IMR-90 (cell line): ENCODE measurements around the gene RHBDD1. TPM values are rescaled to one million over a fixed set of nuclear protein-coding genes. Genes with fewer than 3 reads are reported as not detected.

Source experiments
- ATAC-seq: fragments of 200-7000 bp; cut with Tn5 transposase; 2 replicates; pipeline ENCODE4 v1.9.1; 2020; ENCODE audit warnings: low read depth, mild to moderate bottlenecking, moderate library complexity
- BruUV-seq: library from RNA; stranded (reverse); fragments of 400-500 nt; replicated peaks from 2 replicates; lab custom pipeline; 2021; lab: Mats Ljungman, UMichigan
- CTCF ChIA-PET: fragments of 300-600 bp; formaldehyde crosslinking; extraction: SDS; loops from one replicate; lab custom pipeline; 2021; ENCODE audit warnings: antibody characterized with exemption; lab: Yijun Ruan, JAX
- POLR2A ChIA-PET: fragments of 300-600 bp; sonication (Branson Sonifier 250); formaldehyde crosslinking; loops from one replicate; lab custom pipeline; 2022; ENCODE audit warnings: antibody characterized with exemption; ENCODE audit not compliant: unreplicated experiment; lab: Charles Lee
- DNase-seq: peaks from one replicate; pipeline ENCODE4 v3.0.0; 2013
- H2AFZ ChIP-seq: replicated peaks from 2 replicates; pipeline ENCODE3; 2013; ENCODE audit warnings: low read length, mild to moderate bottlenecking; ENCODE audit not compliant: poor library complexity
- H2AK5ac ChIP-seq: 2 replicates; pipeline ENCODE4 v1.6.1; 2013; ENCODE audit warnings: low read depth, low read length, inconsistent platforms
- H2AK9ac ChIP-seq: replicated peaks from 2 replicates; pipeline ENCODE3; 2013; ENCODE audit warnings: mild to moderate bottlenecking, low read depth, low read length, moderate library complexity; ENCODE audit not compliant: poor library complexity
- H2BK120ac ChIP-seq: 2 replicates; pipeline ENCODE4 v1.6.1; 2013; ENCODE audit warnings: low read depth, low read length, inconsistent platforms
- H2BK15ac ChIP-seq: 3 replicates; pipeline ENCODE4 v1.6.1; 2013; ENCODE audit warnings: low read depth, low read length, inconsistent platforms
- H2BK20ac ChIP-seq: 2 replicates; pipeline ENCODE4 v1.6.1; 2013; ENCODE audit warnings: low read depth, mild to moderate bottlenecking, inconsistent platforms, low read length, moderate library complexity
- H2BK5ac ChIP-seq: 2 replicates; pipeline ENCODE4 v1.6.1; 2013; ENCODE audit warnings: mild to moderate bottlenecking, low read depth, low read length, inconsistent platforms; ENCODE audit not compliant: poor library complexity, severe bottlenecking
- H3K14ac ChIP-seq: replicated peaks from 2 replicates; pipeline ENCODE4 v1.6.1; 2013; ENCODE audit warnings: low read depth, low read length, inconsistent platforms
- H3K18ac ChIP-seq: 2 replicates; pipeline ENCODE4 v1.6.1; 2013; ENCODE audit warnings: low read depth, low read length, control low read depth
- H3K23ac ChIP-seq: 2 replicates; pipeline ENCODE4 v1.6.1; 2013; ENCODE audit warnings: low read depth, low read length, inconsistent platforms
- H3K27ac ChIP-seq: 2 replicates; pipeline ENCODE4 v1.5.1; 2013; ENCODE audit warnings: mild to moderate bottlenecking, control low read depth, low read length; ENCODE audit not compliant: insufficient read depth
- H3K27me3 ChIP-seq: 2 replicates; pipeline ENCODE4 v1.6.1; 2013; ENCODE audit warnings: low read length; ENCODE audit not compliant: control insufficient read depth, insufficient read depth
- H3K36me3 ChIP-seq: 2 replicates; pipeline ENCODE4 v1.6.1; 2013; ENCODE audit warnings: low read length, mixed read lengths; ENCODE audit not compliant: control insufficient read depth, insufficient read depth
- H3K4ac ChIP-seq: 2 replicates; pipeline ENCODE4 v1.6.1; 2013; ENCODE audit warnings: low read depth, low read length, inconsistent platforms
- H3K4me1 ChIP-seq: 2 replicates; pipeline ENCODE4 v1.6.1; 2013; ENCODE audit warnings: low read length, mixed read lengths; ENCODE audit not compliant: control insufficient read depth, insufficient read depth
- H3K4me2 ChIP-seq: 2 replicates; pipeline ENCODE4 v1.6.1; 2013; ENCODE audit warnings: low read depth, mild to moderate bottlenecking, control low read depth, low read length, moderate library complexity
- H3K4me3 ChIP-seq: 2 replicates; pipeline ENCODE4 v1.5.1; 2013; ENCODE audit warnings: low read depth, mild to moderate bottlenecking, control low read depth, low read length, moderate library complexity; ENCODE audit not compliant: insufficient read depth
- H3K56ac ChIP-seq: 2 replicates; pipeline ENCODE4 v1.6.1; 2013; ENCODE audit warnings: low read length, inconsistent platforms; ENCODE audit not compliant: insufficient read depth; ENCODE audit errors: extremely low read depth
- H3K79me1 ChIP-seq, 2 experiments: 2 replicates each; pipeline ENCODE4 v1.6.1; 2013; ENCODE audit warnings: low read length in 2 of 2, inconsistent platforms in 1 of 2, low read depth in 1 of 2
- H3K9ac ChIP-seq: 2 replicates; pipeline ENCODE4 v1.6.1; 2013; ENCODE audit warnings: low read depth, low read length, control low read depth
- H3K9me1 ChIP-seq: 2 replicates; pipeline ENCODE4 v1.6.1; 2013; ENCODE audit warnings: low read length, inconsistent platforms; ENCODE audit not compliant: insufficient read depth
- H3K9me3 ChIP-seq: 2 replicates; pipeline ENCODE4 v1.6.1; 2013; ENCODE audit warnings: low read length; ENCODE audit not compliant: control insufficient read depth, insufficient read depth
- H4K20me1 ChIP-seq: 2 replicates; pipeline ENCODE4 v1.6.1; 2013; ENCODE audit warnings: low read length, inconsistent platforms; ENCODE audit not compliant: insufficient read depth
- H4K5ac ChIP-seq: 2 replicates; pipeline ENCODE4 v1.6.1; 2013; ENCODE audit warnings: mild to moderate bottlenecking, low read depth, low read length, control low read depth
- H4K8ac ChIP-seq, 2 experiments: 2 replicates each; pipeline ENCODE4 v1.6.1; 2013; ENCODE audit warnings: low read depth in 2 of 2, low read length in 2 of 2, control low read depth in 1 of 2, inconsistent platforms in 1 of 2
- H4K91ac ChIP-seq: 2 replicates; pipeline ENCODE4 v1.6.1; 2013; ENCODE audit warnings: low read depth, low read length, inconsistent platforms; ENCODE audit not compliant: insufficient read depth
- BHLHE40 ChIP-seq: fragments of 150-350 bp; IDR thresholded peaks from 2 replicates; pipeline ENCODE4 v1.6.1; 2016; ENCODE audit warnings: mild to moderate bottlenecking, low read depth, low read length
- CEBPB ChIP-seq: IDR thresholded peaks from 2 replicates; pipeline ENCODE4 v1.6.1; 2012; ENCODE audit warnings: low read depth, low read length, improper control_type of control experiment
- CTCF ChIP-seq: conservative IDR thresholded peaks from 2 replicates; pipeline ENCODE4 v1.5.1; 2012; ENCODE audit warnings: mild to moderate bottlenecking, low read depth, low read length, improper control_type of control experiment
- ELK1 ChIP-seq: fragments of 150-350 bp; IDR thresholded peaks from 2 replicates; pipeline ENCODE4 v1.6.1; 2016; ENCODE audit warnings: low read depth, mild to moderate bottlenecking, low read length, moderate library complexity, borderline replicate concordance
- MAFK ChIP-seq: IDR thresholded peaks from 2 replicates; pipeline ENCODE4 v1.6.1; 2012; ENCODE audit warnings: low read depth, low read length, improper control_type of control experiment
- MAZ ChIP-seq: IDR thresholded peaks from 2 replicates; pipeline ENCODE4 v1.6.1; 2012; ENCODE audit warnings: low read depth, mild to moderate bottlenecking, low read length, improper control_type of control experiment, moderate library complexity, borderline replicate concordance
- MXI1 ChIP-seq: IDR thresholded peaks from 2 replicates; pipeline ENCODE4 v1.6.1; 2012; ENCODE audit warnings: low read depth, mild to moderate bottlenecking, low read length, moderate library complexity, borderline replicate concordance
- NFE2L2 ChIP-seq: fragments of 150-350 bp; IDR thresholded peaks from 2 replicates; pipeline ENCODE4 v1.6.1; 2016; ENCODE audit warnings: low read depth, mild to moderate bottlenecking, low read length
- POLR2A ChIP-seq: IDR thresholded peaks from 2 replicates; pipeline ENCODE4 v1.6.1; 2012; ENCODE audit warnings: mild to moderate bottlenecking, low read depth, low read length
- RAD21 ChIP-seq: IDR thresholded peaks from 2 replicates; pipeline ENCODE4 v1.6.1; 2012; ENCODE audit warnings: low read length, improper control_type of control experiment
- RCOR1 ChIP-seq: IDR thresholded peaks from 2 replicates; pipeline ENCODE4 v1.6.1; 2012; ENCODE audit warnings: mild to moderate bottlenecking, low read length, improper control_type of control experiment; ENCODE audit not compliant: insufficient replicate concordance
- SMC3 ChIP-seq: fragments of 150-350 bp; IDR thresholded peaks from 2 replicates; pipeline ENCODE4 v1.6.1; 2016; ENCODE audit warnings: low read depth, mild to moderate bottlenecking, antibody characterized with exemption, low read length, moderate library complexity
- USF2 ChIP-seq: fragments of 150-350 bp; IDR thresholded peaks from 2 replicates; pipeline ENCODE4 v1.6.1; 2017; ENCODE audit warnings: mild to moderate bottlenecking, antibody characterized with exemption, low read length, low read depth
- WGBS, 2 experiments: methylation state at CpG; one replicate each; pipeline versions ENCODE4 v1.1.5 to v1.1.7; 2013; ENCODE audit warnings: missing lambda C conversion rate in 2 of 2; ENCODE audit not compliant: insufficient read length in 1 of 2; ENCODE audit errors: extremely low coverage in 2 of 2; 5-methylcytosine and 5-hydroxymethylcytosine counted together
- dilution Hi-C: fragments of 300-500 bp; cut with HindIII; formaldehyde crosslinking; loops from one replicate; pipeline ENCODE4 v1.14.3; 2018; ENCODE audit warnings: low sequenced_read_pairs; ENCODE audit not compliant: unreplicated experiment
- in situ Hi-C: fragments of 300-500 bp; cut with MboI; formaldehyde crosslinking; loops from 3 replicates; pipeline ENCODE4 v1.14.3; 2019; ENCODE audit warnings: low sequenced_read_pairs, inconsistent platforms, mixed read lengths
- intact Hi-C: fragments of 100-400 bp; cut with micrococcal nuclease; formaldehyde crosslinking; loops from 2 replicates; pipeline ENCODE4 v1.10.0; 2022
- polyA plus RNA-seq, 3 experiments: library from polyadenylated mRNA; depleted of rRNA; stranded (reverse); fragments of >200 nt; gene quantifications; 2 replicates each; pipeline ENCODE4 v1.2.3, GENCODE V29; 2012; ENCODE audit warnings: low replicate concordance in 1 of 3
- total RNA-seq: library from RNA; depleted of rRNA; stranded (reverse); fragments of >200 nt; gene quantifications from 2 replicates; pipeline ENCODE4 v1.2.3, GENCODE V29; 2012

RHBDD1 gene
- total and polyA plus RNA-seq, 2 of the 4 experiments (the other 2 are of a cell fraction), result 9.7 to 14.0 TPM

GRCh38 chr2:226882606-226883005 is 46.8 kb downstream of the RHBDD1 start:
- no peak overlapping the region for H2AFZ ChIP-seq
- no peaks in the 10 kb centered on the region; the same call in 1 of the 2 replicates for H3K9me3 ChIP-seq
- no peaks in the 10 kb centered on the region for H4K20me1 ChIP-seq
- H3K27ac ChIP-seq, result no peak overlapping the region
- in situ Hi-C loops, result no loop called here
- H2BK15ac ChIP-seq, result no peak overlapping the region
- peaks cover 5% of the 10 kb centered on the region; the same call in 1 of the 2 replicates for H3K4me1 ChIP-seq
- WGBS, 2 experiments, result no CpG with 5 or more reads among the region's 4 CpGs
- no peak overlapping the region for H4K91ac ChIP-seq
- dilution Hi-C loops, result no loop called here
- DNase-seq, result peak; percentile 26
- no peak overlapping the region for H2BK120ac ChIP-seq
- H4K8ac ChIP-seq, result no peak overlapping the region
- no peak overlapping the region for H3K56ac ChIP-seq
- POLR2A ChIA-PET, result no interaction called here
- H3K18ac ChIP-seq, result no peak overlapping the region
- H3K79me1 ChIP-seq, result peaks cover 0 to 6% of the 10 kb centered on the region in 2 experiments; a peak in 1 of 4 replicates
- intact Hi-C loops, result no loop called here
- H3K23ac ChIP-seq, result no peak overlapping the region
- H2BK5ac ChIP-seq, result no peak overlapping the region
- peaks cover 4% of the 10 kb centered on the region for H3K36me3 ChIP-seq
- no peak overlapping the region for H2BK20ac ChIP-seq
- no peak overlapping the region for H2AK9ac ChIP-seq
- no peak overlapping the region for H3K4ac ChIP-seq
- no peak overlapping the region for H3K9ac ChIP-seq
- no peak overlapping the region for H4K5ac ChIP-seq
- no peak overlapping the region for H3K14ac ChIP-seq
- no peak for TF ChIP-seq CTCF
- TF ChIP-seq NFE2L2, result no peak
- no peak for TF ChIP-seq CEBPB
- no peak for TF ChIP-seq RCOR1
- no peak for TF ChIP-seq MAZ
- TF ChIP-seq POLR2A, result no peak
- TF ChIP-seq USF2, result no peak
- no peak for TF ChIP-seq RAD21
- TF ChIP-seq MAFK, result no peak
- no peak for TF ChIP-seq ELK1
- TF ChIP-seq BHLHE40, result no peak
- TF ChIP-seq MXI1, result no peak
- TF ChIP-seq SMC3, result no peak
- peaks cover 6% of the 10 kb centered on the region; the same call in 1 of the 2 replicates for H3K9me1 ChIP-seq
- no peak overlapping the region for H3K4me2 ChIP-seq
- no TSS peak for BruUV-seq
- ATAC-seq, result peak; percentile 40; the same call in 1 of the 2 replicates
- no peaks in the 10 kb centered on the region for H3K27me3 ChIP-seq
- CTCF ChIA-PET, result no interaction called here
- no peak overlapping the region for H2AK5ac ChIP-seq
- no peak overlapping the region for H3K4me3 ChIP-seq
